Measurements from ENCODE around the gene ODAD2. TPM values are rescaled to one million over a fixed set of nuclear protein-coding genes. Genes with fewer than 3 reads are reported as not detected.
"Not testable (repeated sequence)": the region's sequence is repeated elsewhere in the genome, so short reads cannot be mapped to it uniquely, and the experiment has no call there.

The ODAD2 gene
- total RNA-seq, 1 donor from 2014 or later, result 0.80 TPM

- intact Hi-C loops (cut with DNase I), result no loop called here
- ATAC-seq, result no peak
- DNase-seq (ENCODE audit: low spot score), result no peak
Observed at GRCh38 chr10:27982875-27983543, 15.9 kb downstream of the ODAD2 start.

DNA sequence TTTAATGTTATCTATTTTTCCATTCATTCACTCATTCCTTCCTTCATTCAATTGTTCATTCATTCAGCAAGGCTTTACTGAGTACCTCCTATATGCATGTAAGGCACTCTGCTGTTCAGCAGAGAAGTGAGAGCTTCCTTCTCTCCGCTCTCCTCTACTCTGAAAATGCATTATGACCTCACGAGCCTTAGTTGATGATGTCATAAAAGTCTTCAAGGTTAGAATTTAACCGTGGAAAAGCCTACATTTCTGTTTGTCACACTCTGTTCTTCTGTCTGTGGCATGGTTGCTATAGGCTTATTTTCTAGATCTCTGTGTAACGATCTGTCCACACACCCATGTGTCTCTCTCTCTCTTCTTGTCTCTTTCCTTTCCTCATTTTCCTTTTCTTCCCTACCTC is 17.1 kb downstream of the ODAD2 start:
- DNase-seq (ENCODE audit: low spot score), result no peak
- ATAC-seq, result no peak
- intact Hi-C loops (cut with DNase I), result no loop called here

DNA sequence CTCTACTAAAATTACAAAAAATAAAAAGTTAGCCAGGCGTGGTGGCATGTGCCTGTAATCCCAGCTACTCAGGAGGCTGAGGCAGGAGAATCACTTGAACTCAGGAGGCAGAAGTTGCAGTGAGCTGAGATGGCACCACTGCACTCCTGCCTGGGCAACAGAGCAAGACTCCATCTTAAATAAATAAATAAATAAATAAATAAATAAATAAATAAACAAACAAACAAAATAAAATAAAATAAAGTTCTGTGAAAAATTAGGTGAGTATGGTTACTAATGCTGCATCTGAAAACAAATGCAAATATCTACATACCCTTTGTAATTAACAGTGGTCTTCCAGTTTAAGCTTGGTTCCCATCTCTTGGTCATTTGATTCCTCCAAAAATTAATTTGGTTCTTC is 28.1 kb downstream of the ODAD2 start:
- intact Hi-C loops (cut with DNase I); DNase-seq (ENCODE audit: low spot score); ATAC-seq: not testable (repeated sequence)

GRCh38 chr10:27969931-27970330 is 28.9 kb downstream of the ODAD2 start:
- ATAC-seq; DNase-seq (ENCODE audit: low spot score); intact Hi-C loops (cut with DNase I): not testable (repeated sequence)

- intact Hi-C loops (cut with DNase I), result no loop called here
- ATAC-seq (no peak), DNase-seq (ENCODE audit: low spot score) (no peak)
Observed at GRCh38 chr10:27959093-27959715, 39.7 kb downstream of the ODAD2 start.

DNA sequence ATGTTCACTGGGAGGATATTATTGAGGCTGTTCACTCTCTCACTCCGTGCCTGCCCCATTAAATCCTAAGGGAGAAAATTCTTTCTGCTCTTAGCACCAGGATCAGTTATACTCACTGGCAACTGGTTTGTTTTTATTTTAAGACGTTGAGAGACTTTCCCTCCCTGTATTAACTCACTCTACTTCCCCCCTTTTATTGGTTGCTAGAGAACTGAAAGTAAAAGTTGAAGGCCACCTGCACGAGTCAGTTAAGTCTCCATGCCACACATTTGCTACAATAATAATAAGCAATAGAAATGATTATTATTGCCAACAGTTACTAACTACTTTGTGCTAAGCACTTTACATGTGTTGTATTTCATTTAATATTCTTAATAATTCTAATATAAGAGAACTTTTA is 40.5 kb downstream of the ODAD2 start:
- intact Hi-C loops (cut with DNase I); DNase-seq (ENCODE audit: low spot score); ATAC-seq: not testable (repeated sequence)

- intact Hi-C loops (cut with DNase I), result no loop called here
- DNase-seq (ENCODE audit: low spot score) (no peak), ATAC-seq (no peak)
Observed at GRCh38 chr10:27950242-27950564, 48.7 kb downstream of the ODAD2 start.

- ATAC-seq (no peak), DNase-seq (ENCODE audit: low spot score) (no peak)
- intact Hi-C loops (cut with DNase I), result no loop called here
Observed at GRCh38 chr10:27949528-27950241, 49.2 kb downstream of the ODAD2 start.

- ATAC-seq, result no peak
- intact Hi-C loops (cut with DNase I), result no loop called here
- DNase-seq (ENCODE audit: low spot score), result no peak
Observed at GRCh38 chr10:27948186-27948585, 50.7 kb downstream of the ODAD2 start.

DNA sequence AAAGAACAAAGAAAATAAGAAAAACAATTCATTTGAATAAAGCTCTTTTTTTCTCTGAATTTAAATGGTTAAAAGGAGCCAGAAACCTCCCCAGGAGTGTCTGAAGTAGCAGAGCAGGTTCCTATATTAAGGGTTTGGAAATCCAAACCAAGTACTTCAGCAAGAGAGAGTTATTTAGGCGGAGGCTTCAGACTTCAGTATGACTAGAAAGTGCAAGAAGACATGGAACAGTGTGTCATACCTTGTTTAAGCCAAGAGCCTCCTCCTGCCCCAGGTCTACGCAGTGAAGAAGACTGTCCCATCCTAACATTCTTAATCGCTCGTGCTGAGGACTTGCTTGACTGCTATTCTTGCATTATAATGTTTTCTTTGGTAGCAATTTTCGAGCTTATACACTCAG is 51.3 kb downstream of the ODAD2 start:
- DNase-seq (ENCODE audit: low spot score) (no peak), ATAC-seq (no peak)
- intact Hi-C loops (cut with DNase I), result no loop called here

GRCh38 chr10:27944005-27944404 is 54.9 kb downstream of the ODAD2 start:
- no peak for ATAC-seq
- intact Hi-C loops (cut with DNase I), result no loop called here
- DNase-seq (ENCODE audit: low spot score), result no peak

DNA sequence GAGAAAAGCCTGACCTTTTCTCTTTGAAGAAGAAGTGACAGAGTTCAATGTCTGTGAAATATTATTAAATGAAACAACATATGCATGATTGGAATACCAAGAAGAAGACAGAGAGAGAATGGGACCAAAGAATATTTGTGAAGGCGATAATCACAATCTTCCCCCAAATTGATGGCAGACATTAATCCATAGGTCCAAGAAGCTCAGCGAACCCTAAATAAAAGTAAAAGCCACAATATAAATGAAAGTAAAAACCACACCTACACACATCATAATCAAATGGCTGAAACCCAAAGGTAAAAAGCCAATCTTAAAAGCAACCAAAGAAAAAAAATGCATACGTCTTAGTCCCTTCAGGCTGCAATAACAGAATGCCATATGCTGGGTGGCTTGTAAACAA is 84.0 kb downstream of the ODAD2 start:
- DNase-seq (ENCODE audit: low spot score), result no peak
- no peak for ATAC-seq
- intact Hi-C loops (cut with DNase I), result no loop called here

- no peak for ATAC-seq
- DNase-seq (ENCODE audit: low spot score), result no peak
- intact Hi-C loops (cut with DNase I), result no loop called here
Observed at GRCh38 chr10:27912231-27912630, 86.6 kb downstream of the ODAD2 start.

DNA sequence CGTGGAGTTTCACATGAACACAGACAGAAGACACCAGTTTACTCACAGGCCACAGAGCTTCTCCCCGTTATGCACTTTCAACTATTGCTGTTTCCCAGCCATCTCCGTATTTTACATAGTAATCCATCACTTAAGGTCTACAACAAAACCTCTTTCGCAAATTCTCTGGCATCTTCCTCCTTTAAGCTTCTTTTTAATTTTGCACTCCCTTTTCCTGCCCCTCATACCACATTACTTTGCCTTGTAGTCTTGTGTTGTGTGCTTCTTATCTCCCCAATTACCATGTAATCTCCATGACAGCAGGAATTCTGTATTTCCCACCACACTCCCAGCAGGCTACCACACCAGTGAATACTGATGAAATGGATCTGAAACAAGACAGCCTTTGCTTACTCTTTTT is 87.3 kb downstream of the ODAD2 start:
- intact Hi-C loops (cut with DNase I), result no loop called here
- DNase-seq (ENCODE audit: low spot score) (no peak), ATAC-seq (no peak)

DNA sequence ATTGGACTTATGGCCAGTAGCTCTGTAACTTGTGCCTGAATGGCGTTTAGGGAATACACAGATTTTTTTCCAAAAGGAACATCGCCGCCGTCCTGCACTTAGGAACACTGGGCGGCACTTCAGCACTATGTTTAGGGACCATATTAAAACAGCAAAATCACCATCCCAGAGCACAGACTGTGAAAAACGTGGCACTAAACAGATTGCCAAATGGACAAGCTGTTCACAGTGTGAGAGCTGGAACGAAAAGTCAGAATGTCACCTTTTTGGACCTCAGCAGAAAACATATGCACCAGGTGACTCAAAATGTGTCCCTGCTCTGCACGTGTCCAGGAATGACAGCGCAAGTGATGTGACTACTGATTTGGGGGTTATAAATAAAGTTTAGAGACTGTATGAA is 87.9 kb downstream of the ODAD2 start:
- intact Hi-C loops (cut with DNase I), result no loop called here
- no peak for ATAC-seq
- DNase-seq (ENCODE audit: low spot score), result no peak

DNA sequence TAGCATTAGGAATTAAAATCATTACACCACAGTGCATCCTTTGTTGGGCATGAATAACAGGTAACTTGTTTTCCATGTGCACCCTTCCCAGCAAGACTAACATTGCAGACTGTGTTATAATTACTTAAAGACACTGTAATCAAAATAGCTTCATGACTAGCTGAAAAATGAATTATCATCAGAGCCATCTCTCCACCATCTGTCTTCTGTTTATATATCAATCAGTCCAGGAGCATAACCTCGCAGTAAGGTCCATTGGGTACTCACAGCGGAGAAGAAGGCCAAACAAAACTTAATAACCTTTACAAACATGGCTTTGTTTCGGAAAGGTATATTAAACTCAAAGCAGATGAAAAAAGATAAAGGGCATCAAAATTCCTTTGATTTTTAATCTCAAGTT is 90.6 kb downstream of the ODAD2 start:
- ATAC-seq, result no peak
- DNase-seq (ENCODE audit: low spot score), result no peak
- intact Hi-C loops (cut with DNase I), result no loop called here

DNA sequence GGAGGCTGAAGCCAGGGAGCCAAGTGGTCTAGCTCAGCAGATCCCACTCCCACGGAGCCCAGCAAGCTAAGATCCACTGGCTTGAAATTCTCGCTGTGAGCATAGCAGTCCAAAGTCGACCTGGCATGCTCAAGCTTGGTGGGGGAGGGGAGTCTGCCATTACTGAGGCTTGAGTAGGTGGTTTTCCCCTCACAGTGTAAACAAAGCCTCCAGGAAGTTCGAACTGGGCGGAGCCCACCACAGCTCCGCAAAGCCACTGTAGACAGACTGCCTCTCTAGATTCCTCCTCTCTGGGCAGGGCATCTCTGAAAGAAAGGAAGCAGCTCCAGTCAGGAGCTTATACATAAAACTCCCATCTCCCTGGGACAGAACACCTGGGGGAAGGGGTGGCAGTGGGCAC is 99.4 kb downstream of the ODAD2 start:
- DNase-seq (ENCODE audit: low spot score); ATAC-seq; intact Hi-C loops (cut with DNase I): not testable (repeated sequence)

DNA sequence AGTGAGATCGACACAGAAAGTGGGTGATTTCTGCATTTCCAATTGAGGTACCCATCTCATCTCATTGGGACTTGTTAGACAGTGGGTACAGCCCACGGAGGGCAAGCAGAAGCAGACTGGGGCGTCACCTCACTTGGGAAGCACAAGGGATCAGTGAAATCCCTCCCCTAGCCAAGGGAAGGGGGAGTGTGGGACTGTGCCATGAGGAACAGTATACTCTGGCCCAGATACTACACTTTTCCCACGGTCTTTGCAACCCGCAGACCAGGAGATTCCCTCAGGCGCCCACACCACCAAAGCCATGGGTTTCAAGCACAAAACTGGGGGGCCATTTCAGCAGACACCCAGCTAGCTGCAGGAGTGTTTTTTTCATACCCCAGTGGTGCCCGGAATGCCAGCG is 99.8 kb downstream of the ODAD2 start:
- DNase-seq (ENCODE audit: low spot score) (no peak), ATAC-seq (no peak)
- intact Hi-C loops (cut with DNase I), result no loop called here

- intact Hi-C loops (cut with DNase I), result no loop called here
- DNase-seq (ENCODE audit: low spot score) (no peak), ATAC-seq (no peak)
Observed at GRCh38 chr10:27893358-27893954, 105.4 kb downstream of the ODAD2 start.

- ATAC-seq (no peak), DNase-seq (ENCODE audit: low spot score) (no peak)
- intact Hi-C loops (cut with DNase I), result no loop called here
Observed at GRCh38 chr10:27890971-27891370, 107.9 kb downstream of the ODAD2 start.
